ENCODE data around the gene MSI2. TPM values are rescaled to one million over a fixed set of nuclear protein-coding genes. Genes with fewer than 3 reads are reported as not detected.

The MSI2 gene
- total RNA-seq, 1 experiment from 2014 or later, result 174 TPM

GRCh38 chr17:57493171-57493570, 236.8 kb downstream of the MSI2 start:
- peaks cover 46% of the 10 kb centered on the region for H3K36me3 Mint-ChIP-seq (ENCODE audit: insufficient read depth, unreplicated experiment)
- ChIA-PET POLR2A (no interaction called here), CTCF (no interaction called here)
- Histone ChIP-seq H3K4me1 (no peaks in the 10 kb centered on the region), H3K9me3 (no peaks in the 10 kb centered on the region), H3K36me3 (ENCODE audit: control insufficient read depth, insufficient read depth, low read length) (no peaks in the 10 kb centered on the region), H3K27me3 (replicated peaks; ENCODE audit: control insufficient read depth, insufficient read depth, low read length) (no peaks in the 10 kb centered on the region), H3K4me3 (ENCODE audit: low read depth, low read length) (no peak overlapping the region)
- TF ChIP-seq CTCF (IDR thresholded peaks at IDR 0.05; ENCODE audit: insufficient read depth in 1 of 2, low read depth in 1 of 2, low read length in 1 of 2, severe bottlenecking in 1 of 2, unreplicated experiment in 1 of 2), result no peak
- H3K9me3 Mint-ChIP-seq (ENCODE audit: unreplicated experiment), result no peaks in the 10 kb centered on the region
- H3K4me3 Mint-ChIP-seq (ENCODE audit: unreplicated experiment), result no peak overlapping the region
- no TSS peak for BruUV-seq (replicated peaks)
- intact Hi-C loops (cut with micrococcal nuclease; ENCODE audit: unreplicated experiment), result no loop called here
- H3K4me1 Mint-ChIP-seq (ENCODE audit: low read depth, unreplicated experiment), result no peaks in the 10 kb centered on the region
- no peak overlapping the region for H3K27ac Mint-ChIP-seq (ENCODE audit: unreplicated experiment)
- DNase-seq, result no peak
- no peaks in the 10 kb centered on the region for H3K27me3 Mint-ChIP-seq (ENCODE audit: insufficient read depth, unreplicated experiment)

- Histone ChIP-seq H3K4me3 (ENCODE audit: low read depth, low read length) (no peak overlapping the region), H3K4me1 (no peaks in the 10 kb centered on the region), H3K9me3 (no peaks in the 10 kb centered on the region), H3K27me3 (replicated peaks; ENCODE audit: control insufficient read depth, insufficient read depth, low read length) (no peaks in the 10 kb centered on the region), H3K36me3 (ENCODE audit: control insufficient read depth, insufficient read depth, low read length) (no peaks in the 10 kb centered on the region)
- CTCF ChIA-PET, result no interaction called here
- DNase-seq, result no peak
- no peak overlapping the region for H3K4me3 Mint-ChIP-seq (ENCODE audit: unreplicated experiment)
- no peak for TF ChIP-seq CTCF (IDR thresholded peaks at IDR 0.05; ENCODE audit: insufficient read depth in 1 of 2, low read depth in 1 of 2, low read length in 1 of 2, severe bottlenecking in 1 of 2, unreplicated experiment in 1 of 2)
- intact Hi-C loops (cut with micrococcal nuclease; ENCODE audit: unreplicated experiment), result no loop called here
- peaks cover 44% of the 10 kb centered on the region for H3K36me3 Mint-ChIP-seq (ENCODE audit: insufficient read depth, unreplicated experiment)
- H3K27me3 Mint-ChIP-seq (ENCODE audit: insufficient read depth, unreplicated experiment), result no peaks in the 10 kb centered on the region
- no TSS peak for BruUV-seq (replicated peaks)
- POLR2A ChIA-PET, result no interaction called here
- H3K27ac Mint-ChIP-seq (ENCODE audit: unreplicated experiment), result no peak overlapping the region
- no peaks in the 10 kb centered on the region for H3K4me1 Mint-ChIP-seq (ENCODE audit: low read depth, unreplicated experiment)
- no peaks in the 10 kb centered on the region for H3K9me3 Mint-ChIP-seq (ENCODE audit: unreplicated experiment)
Measured at GRCh38 chr17:57493625-57494024, 237.3 kb downstream of the MSI2 start.

- Histone ChIP-seq H3K4me3 (ENCODE audit: low read depth, low read length) (no peak overlapping the region), H3K27me3 (replicated peaks; ENCODE audit: control insufficient read depth, insufficient read depth, low read length) (no peaks in the 10 kb centered on the region), H3K36me3 (ENCODE audit: control insufficient read depth, insufficient read depth, low read length) (no peaks in the 10 kb centered on the region), H3K4me1 (no peaks in the 10 kb centered on the region), H3K9me3 (no peaks in the 10 kb centered on the region)
- ChIA-PET CTCF (no interaction called here), POLR2A (no interaction called here)
- no peak overlapping the region for H3K4me3 Mint-ChIP-seq (ENCODE audit: unreplicated experiment)
- peaks cover 39% of the 10 kb centered on the region for H3K36me3 Mint-ChIP-seq (ENCODE audit: insufficient read depth, unreplicated experiment)
- DNase-seq, result no peak
- TF ChIP-seq CTCF (IDR thresholded peaks at IDR 0.05; ENCODE audit: insufficient read depth in 1 of 2, low read depth in 1 of 2, low read length in 1 of 2, severe bottlenecking in 1 of 2, unreplicated experiment in 1 of 2), result no peak
- no TSS peak for BruUV-seq (replicated peaks)
- no peaks in the 10 kb centered on the region for H3K9me3 Mint-ChIP-seq (ENCODE audit: unreplicated experiment)
- intact Hi-C loops (cut with micrococcal nuclease; ENCODE audit: unreplicated experiment), result no loop called here
- no peaks in the 10 kb centered on the region for H3K27me3 Mint-ChIP-seq (ENCODE audit: insufficient read depth, unreplicated experiment)
- peak overlapping the region; percentile 4 for H3K27ac Mint-ChIP-seq (ENCODE audit: unreplicated experiment)
- H3K4me1 Mint-ChIP-seq (ENCODE audit: low read depth, unreplicated experiment), result peaks cover under 1% of the 10 kb centered on the region
Measured at GRCh38 chr17:57494443-57494842, 238.1 kb downstream of the MSI2 start.
